H9 (cell line): ENCODE results near the gene CRYM. TPM values are rescaled to one million over a fixed set of nuclear protein-coding genes. Genes with fewer than 3 reads are reported as not detected.

ENCODE experiments used
- DNase-seq: peaks from one replicate; pipeline ENCODE4 v3.0.0-alpha.2; 2017
- H2AFZ ChIP-seq: one replicate; pipeline ENCODE4 v1.6.1; 2013; ENCODE audit warnings: mild to moderate bottlenecking, low read length, control low read depth, moderate library complexity
- H2AK5ac ChIP-seq: 2 replicates; pipeline ENCODE4 v1.6.1; 2013; ENCODE audit warnings: low read length, control low read depth, mixed read lengths; ENCODE audit not compliant: insufficient read length
- H2BK120ac ChIP-seq: one replicate; pipeline ENCODE4 v1.6.1; 2013; ENCODE audit warnings: low read depth, mild to moderate bottlenecking, low read length, control low read depth, inconsistent platforms; ENCODE audit not compliant: poor library complexity, severe bottlenecking
- H2BK12ac ChIP-seq: 2 replicates; pipeline ENCODE4 v1.6.1; 2013; ENCODE audit warnings: low read length, control low read depth, mixed read lengths, low read depth; ENCODE audit not compliant: insufficient read length
- H2BK15ac ChIP-seq: 2 replicates; pipeline ENCODE4 v1.6.1; 2013; ENCODE audit warnings: low read depth, low read length, control low read depth
- H2BK20ac ChIP-seq: one replicate; pipeline ENCODE4 v1.6.1; 2013; ENCODE audit warnings: low read depth, mild to moderate bottlenecking, low read length, control low read depth, inconsistent platforms; ENCODE audit not compliant: poor library complexity, severe bottlenecking
- H2BK5ac ChIP-seq: 2 replicates; pipeline ENCODE4 v1.6.1; 2013; ENCODE audit warnings: low read length, control low read depth, mixed read lengths; ENCODE audit not compliant: insufficient read length
- H3K14ac ChIP-seq: 2 replicates; pipeline ENCODE4 v1.6.1; 2013; ENCODE audit warnings: low read length, control low read depth; ENCODE audit not compliant: insufficient read depth
- H3K18ac ChIP-seq: 2 replicates; pipeline ENCODE4 v1.6.1; 2013; ENCODE audit warnings: low read depth, mild to moderate bottlenecking, mixed read lengths, low read length, control low read depth; ENCODE audit not compliant: insufficient read length
- H3K23ac ChIP-seq: 2 replicates; pipeline ENCODE4 v1.6.1; 2013; ENCODE audit warnings: low read length, control low read depth, mixed read lengths, low read depth; ENCODE audit not compliant: insufficient read length
- H3K23me2 ChIP-seq: 2 replicates; pipeline ENCODE4 v1.6.1; 2013; ENCODE audit warnings: low read depth, mild to moderate bottlenecking, mixed read lengths, low read length, control low read depth; ENCODE audit not compliant: insufficient read length, poor library complexity, severe bottlenecking
- H3K27ac ChIP-seq: 2 replicates; pipeline ENCODE4 v1.5.1; 2013; ENCODE audit warnings: low read length, control low read depth, mixed read lengths, low read depth; ENCODE audit not compliant: insufficient read length
- H3K27me3 ChIP-seq: 2 replicates; pipeline ENCODE4 v1.6.1; 2013; ENCODE audit warnings: low read length, control low read depth, inconsistent platforms; ENCODE audit not compliant: insufficient read depth
- H3K4ac ChIP-seq: 2 replicates; pipeline ENCODE4 v1.6.1; 2013; ENCODE audit warnings: low read depth, mild to moderate bottlenecking, control low read depth, inconsistent platforms, low read length, moderate library complexity
- H3K4me1 ChIP-seq: 2 replicates; pipeline ENCODE4 v1.6.1; 2013; ENCODE audit warnings: low read length, control low read depth, inconsistent platforms; ENCODE audit not compliant: insufficient read depth
- H3K4me2 ChIP-seq: 2 replicates; pipeline ENCODE4 v1.6.1; 2013; ENCODE audit warnings: low read length, control low read depth, mixed read lengths; ENCODE audit not compliant: insufficient read length, insufficient read depth
- H3K56ac ChIP-seq: 2 replicates; pipeline ENCODE4 v1.6.1; 2013; ENCODE audit warnings: low read depth, mild to moderate bottlenecking, mixed read lengths, low read length, control low read depth; ENCODE audit not compliant: insufficient read length
- H3K79me1 ChIP-seq: 2 replicates; pipeline ENCODE4 v1.6.1; 2013; ENCODE audit warnings: low read depth, mild to moderate bottlenecking, moderate library complexity, low read length, control low read depth, inconsistent platforms; ENCODE audit not compliant: insufficient read depth, poor library complexity, severe bottlenecking
- H3K79me2 ChIP-seq: 2 replicates; pipeline ENCODE4 v1.6.1; 2013; ENCODE audit warnings: low read length, control low read depth, inconsistent platforms; ENCODE audit not compliant: insufficient read depth
- H3K9ac ChIP-seq: 2 replicates; pipeline ENCODE4 v1.6.1; 2013; ENCODE audit warnings: low read length, control low read depth, mixed read lengths; ENCODE audit not compliant: insufficient read length; ENCODE audit errors: extremely low read depth
- H3K9me3 ChIP-seq: one replicate; pipeline ENCODE4 v1.6.1; 2013; ENCODE audit warnings: low read depth, low read length, inconsistent platforms; ENCODE audit not compliant: control insufficient read depth
- H3T11ph ChIP-seq: one replicate; pipeline ENCODE4 v1.6.1; 2013; ENCODE audit warnings: mild to moderate bottlenecking, low read length, control low read depth, inconsistent platforms
- H4K20me1 ChIP-seq: one replicate; pipeline ENCODE4 v1.6.1; 2013; ENCODE audit not compliant: control insufficient read depth, insufficient read length, insufficient read depth
- H4K5ac ChIP-seq: 2 replicates; pipeline ENCODE4 v1.6.1; 2013; ENCODE audit warnings: low read depth, mild to moderate bottlenecking, mixed read lengths, low read length, control low read depth; ENCODE audit not compliant: insufficient read length
- H4K8ac ChIP-seq: replicated peaks from 2 replicates; pipeline ENCODE4 v1.6.1; 2013; ENCODE audit warnings: low read length, control low read depth, mixed read lengths, low read depth; ENCODE audit not compliant: insufficient read length
- H4K91ac ChIP-seq: 2 replicates; pipeline ENCODE4 v1.6.1; 2013; ENCODE audit warnings: low read depth, mild to moderate bottlenecking, moderate library complexity, mixed read lengths, low read length, control low read depth; ENCODE audit not compliant: insufficient read length
- H3K27ac Mint-ChIP-seq, 3 experiments: 2 replicates in 2 of 3; 3 replicates in 1 of 3; pipeline ENCODE4 v1.8.0; 2020 to 2021; ENCODE audit warnings: mixed read lengths in 3 of 3, mild to moderate bottlenecking in 1 of 3, moderate library complexity in 1 of 3
- H3K27me3 Mint-ChIP-seq: 2 replicates; pipeline ENCODE4 v1.8.0; 2021; ENCODE audit warnings: low read depth, mild to moderate bottlenecking, moderate library complexity, mixed read lengths
- H3K36me3 Mint-ChIP-seq, 3 experiments: 2 replicates in 2 of 3; 3 replicates in 1 of 3; pipeline ENCODE4 v1.8.0; 2020 to 2021; ENCODE audit warnings: low read depth in 3 of 3, mixed read lengths in 3 of 3; ENCODE audit not compliant: insufficient read depth in 1 of 3
- H3K4me1 Mint-ChIP-seq, 2 experiments: 2 replicates each; pipeline ENCODE4 v1.8.0; 2020; ENCODE audit warnings: mixed read lengths in 2 of 2
- H3K4me3 Mint-ChIP-seq, 2 experiments: 2 replicates in 1 of 2; 3 replicates in 1 of 2; pipeline ENCODE4 v1.8.0; 2020 to 2021; ENCODE audit warnings: mild to moderate bottlenecking in 2 of 2, mixed read lengths in 2 of 2, moderate library complexity in 1 of 2
- H3K9me3 Mint-ChIP-seq, 2 experiments: 2 replicates in 1 of 2; 3 replicates in 1 of 2; pipeline ENCODE4 v1.8.0; 2020; ENCODE audit warnings: mild to moderate bottlenecking in 2 of 2, mixed read lengths in 2 of 2, moderate library complexity in 1 of 2
- CTCF ChIP-seq: fragments of 200-600 bp; sonication (generic); conservative IDR thresholded peaks from 3 replicates; pipeline ENCODE4 v1.8.0; 2021; ENCODE audit warnings: antibody characterized with exemption, mild to moderate bottlenecking
- WGBS: extraction: QIAGEN DNeasy Blood & Tissue Kit; methylation state at CpG from one replicate; pipeline ENCODE4 v1.1.7; 2013; ENCODE audit warnings: missing lambda C conversion rate, low lambda C conversion rate, mixed read lengths; ENCODE audit not compliant: insufficient read length; ENCODE audit errors: extremely low coverage; 5-methylcytosine and 5-hydroxymethylcytosine counted together
- total RNA-seq: library from RNA; stranded (reverse); gene quantifications from 2 replicates; pipeline ENCODE4 v1.2.1, GENCODE V29; 2021

The CRYM gene
- total RNA-seq, 1 experiment from 2014 or later, result 17.8 TPM

DNA sequence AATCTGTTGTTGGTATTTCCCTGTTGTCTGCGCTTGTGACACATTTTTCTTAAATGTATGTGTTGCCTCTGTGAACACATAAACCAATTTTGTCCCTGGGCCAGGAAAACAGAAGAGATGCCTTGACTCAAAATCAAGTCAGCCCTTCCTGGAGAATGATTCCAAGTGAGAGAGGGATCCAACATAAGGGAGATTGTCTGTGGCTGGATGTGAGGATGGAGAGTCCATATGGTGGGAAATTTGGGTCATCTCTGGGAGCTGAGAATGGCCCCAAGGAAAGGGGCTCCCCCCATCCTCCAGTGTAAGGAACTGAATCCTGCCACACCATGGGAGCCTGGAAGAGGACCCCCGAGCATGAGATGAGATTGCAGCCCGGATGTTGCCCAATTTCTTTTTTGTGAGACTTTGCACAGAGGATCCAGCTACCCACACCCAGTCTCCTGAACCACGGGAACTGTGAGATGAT lies 13.5 kb downstream of the CRYM start:
- Histone ChIP-seq H3K56ac (no peak overlapping the region), H4K91ac (no peak overlapping the region), H3K79me1 (no peaks in the 10 kb centered on the region), H3K18ac (no peak overlapping the region), H3K4me2 (no peak overlapping the region), H4K5ac (no peak overlapping the region), H3K27ac (no peak overlapping the region), H3K27me3 (no peaks in the 10 kb centered on the region), H2BK12ac (no peak overlapping the region), H2BK20ac (no peak overlapping the region), H3K4ac (no peak overlapping the region), H3K14ac (no peak overlapping the region), H3K23ac (no peak overlapping the region), H3K9me3 (no peaks in the 10 kb centered on the region), H2AK5ac (no peak overlapping the region), H4K20me1 (no peaks in the 10 kb centered on the region), H4K8ac (no peak overlapping the region), H2BK120ac (no peak overlapping the region), H3K4me1 (no peaks in the 10 kb centered on the region), H3K9ac (no peak overlapping the region), H2BK5ac (no peak overlapping the region), H2AFZ (no peak overlapping the region), H3K79me2 (no peaks in the 10 kb centered on the region), H3T11ph (no peak overlapping the region), H2BK15ac (no peak overlapping the region), H3K23me2 (no peaks in the 10 kb centered on the region)
- no peak for TF ChIP-seq CTCF
- WGBS, result no CpG with 5 or more reads among the region's 4 CpGs
- peak overlapping the region in 2 of 3 experiments; percentile 6 to 57; a peak in 3 of 7 replicates for H3K27ac Mint-ChIP-seq
- H3K9me3 Mint-ChIP-seq, result no peaks in the 10 kb centered on the region
- no peaks in the 10 kb centered on the region; the same call in 1 of the 2 replicates for H3K27me3 Mint-ChIP-seq
- H3K4me3 Mint-ChIP-seq, result no peak overlapping the region
- peaks cover 0 to 6% (median 3%) of the 10 kb centered on the region in 3 experiments; a peak in 5 of 7 replicates for H3K36me3 Mint-ChIP-seq
- no peak for DNase-seq
- peaks cover 0 to under 1% of the 10 kb centered on the region in 2 experiments; a peak in 2 of 4 replicates for H3K4me1 Mint-ChIP-seq
